CD4-positive, alpha-beta T cell treated with Interleukin-12 subunit alpha and Interleukin-12 subunit beta, for 1 hour (primary cell): ENCODE results near the gene FAM151A.
"Not testable (repeated sequence)": the region's sequence is repeated elsewhere in the genome, so short reads cannot be mapped to it uniquely, and the experiment has no call there.

ENCODE experiments used
- DNase-seq: peaks from one replicate; pipeline ENCODE4 v3.0.0-alpha.2; 2020

FAM151A gene

DNA sequence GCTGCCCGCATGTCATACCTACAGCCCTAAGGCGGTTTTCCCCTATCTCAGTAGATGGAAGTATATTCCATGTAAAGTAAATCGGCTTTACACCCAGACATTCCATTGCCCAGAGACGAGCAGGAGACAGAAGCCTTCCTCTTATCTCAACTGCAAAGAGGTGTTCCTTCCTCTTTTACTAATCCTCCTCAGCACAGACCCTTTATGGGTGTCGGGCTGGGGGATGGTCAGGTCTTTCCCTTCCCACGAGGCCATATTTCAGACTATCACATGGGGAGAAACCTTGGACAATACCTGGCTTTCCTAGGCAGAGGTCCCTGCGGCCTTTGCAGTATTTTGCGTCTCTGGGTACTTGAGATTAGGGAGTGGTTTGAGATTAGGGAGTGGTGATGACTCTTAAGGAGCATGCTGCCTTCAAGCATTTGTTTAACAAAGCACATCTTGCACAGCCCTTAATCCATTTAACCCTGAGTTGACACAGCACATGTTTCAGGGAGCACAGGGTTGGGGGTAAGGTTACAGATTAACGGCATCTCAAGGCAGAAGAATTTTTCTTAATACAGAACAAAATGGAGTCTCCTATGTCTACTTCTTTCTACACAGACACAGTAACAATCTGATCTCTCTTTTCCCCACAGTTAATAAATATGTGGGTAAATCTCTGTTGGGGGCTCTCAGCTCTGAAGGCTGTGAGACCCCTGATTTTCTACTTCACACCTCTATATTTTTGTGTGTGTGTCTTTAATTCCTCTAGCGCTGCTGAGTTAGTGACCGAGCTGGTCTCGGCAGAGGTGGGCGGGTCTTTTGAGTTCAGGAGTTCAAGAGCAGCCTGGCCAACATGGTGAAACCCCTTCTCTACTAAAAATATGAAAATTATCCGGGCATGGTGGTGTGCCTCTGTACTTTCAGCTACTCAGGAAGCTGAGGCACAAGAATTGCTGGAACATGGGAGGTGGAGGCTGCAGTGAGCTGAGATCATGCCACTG, 13.4 kb upstream of the FAM151A start:
- not testable (repeated sequence) for DNase-seq

GRCh38 chr1:54635804-54636203, 12.5 kb upstream of the FAM151A start:
- not testable (repeated sequence) for DNase-seq

DNA sequence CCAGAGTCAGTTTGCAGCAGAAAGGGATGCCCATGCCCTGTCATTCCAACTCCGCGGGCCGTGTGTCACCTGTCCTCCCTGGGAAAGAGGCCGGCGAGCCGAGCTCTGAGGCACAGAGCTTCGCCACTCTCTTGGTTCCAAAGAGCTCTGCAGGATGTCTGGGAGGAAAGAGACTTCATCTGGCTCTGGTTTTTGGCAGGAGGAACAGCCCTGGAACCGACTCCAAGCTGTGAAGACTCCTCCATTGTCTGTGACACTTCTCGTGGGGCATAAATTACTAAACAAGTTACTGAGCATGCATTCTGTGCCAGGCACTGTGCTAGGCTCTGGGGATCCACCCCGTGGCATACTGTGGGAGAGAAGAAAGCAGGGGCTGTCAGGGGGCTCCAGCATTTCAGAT, 3.9 kb upstream of the FAM151A start:
- DNase-seq: no peak

DNA sequence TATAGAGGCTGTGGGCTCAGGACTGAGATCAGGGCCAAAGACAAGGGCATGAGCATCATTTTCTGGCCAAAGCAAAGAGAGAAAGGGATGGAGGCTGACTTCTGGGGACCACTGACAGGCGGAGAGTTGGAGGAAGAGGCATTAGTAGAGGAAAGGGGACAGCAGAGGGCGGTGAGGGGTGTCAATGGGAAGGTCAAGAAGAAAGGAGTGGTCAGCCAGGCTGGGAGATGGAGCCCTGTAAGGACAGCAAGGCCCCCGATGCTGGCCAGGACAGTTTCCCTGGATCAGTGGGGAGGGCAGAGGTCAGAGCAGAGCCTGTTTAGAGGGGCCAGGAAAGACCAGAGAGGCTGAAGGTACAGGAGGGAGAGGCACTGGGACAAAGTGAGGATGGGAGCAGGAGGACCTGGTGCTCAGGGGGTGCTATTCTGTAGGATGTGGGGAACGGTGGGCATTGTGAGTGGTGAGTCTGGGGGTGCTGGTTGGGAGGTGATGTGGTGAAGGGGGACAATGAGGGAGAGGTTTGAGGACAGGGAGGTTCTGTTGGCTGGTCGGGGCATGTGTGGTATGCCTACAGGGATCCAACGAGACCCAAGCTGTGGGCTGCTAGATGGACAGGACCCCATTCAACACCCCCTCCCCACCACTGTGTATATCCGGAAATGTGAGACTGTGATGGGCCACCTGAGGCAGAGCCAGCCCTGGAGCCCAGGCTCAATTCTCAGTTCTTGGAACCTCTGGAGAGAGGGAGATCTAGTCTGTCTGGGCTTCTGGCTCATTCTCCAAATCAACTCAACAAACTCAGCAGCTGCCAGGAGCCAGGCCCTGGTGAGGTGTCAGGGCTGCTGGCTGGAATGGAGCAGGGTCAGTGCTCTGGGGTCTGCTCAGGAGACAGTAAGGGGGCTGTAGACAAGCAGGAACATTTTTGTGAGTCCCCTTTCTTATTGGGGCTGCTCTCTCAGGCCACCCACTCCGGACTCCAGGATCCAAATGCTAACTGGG, 1.4 kb upstream of the FAM151A start:
- DNase-seq: no peak

DNA sequence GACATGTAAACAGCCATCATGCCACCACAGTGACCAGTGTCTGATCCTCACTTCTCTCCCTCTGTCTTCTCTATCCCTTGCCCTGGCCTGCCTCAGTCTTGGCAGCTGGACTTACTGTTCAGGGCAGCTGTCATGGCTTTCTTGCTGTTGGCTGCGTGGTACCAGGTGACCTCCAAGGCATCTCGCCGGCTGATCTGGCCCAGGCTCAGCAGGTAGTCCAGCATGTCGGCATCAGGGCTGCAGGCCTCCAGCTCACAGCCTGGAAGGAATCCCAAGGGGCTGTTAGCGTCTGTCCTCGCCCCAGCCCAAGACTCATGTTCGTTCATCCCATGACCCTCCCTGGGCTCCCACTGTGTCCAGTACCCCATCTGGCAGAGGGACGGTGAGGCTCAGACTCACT, 3.6 kb downstream of the FAM151A start:
- DNase-seq: no peak

DNA sequence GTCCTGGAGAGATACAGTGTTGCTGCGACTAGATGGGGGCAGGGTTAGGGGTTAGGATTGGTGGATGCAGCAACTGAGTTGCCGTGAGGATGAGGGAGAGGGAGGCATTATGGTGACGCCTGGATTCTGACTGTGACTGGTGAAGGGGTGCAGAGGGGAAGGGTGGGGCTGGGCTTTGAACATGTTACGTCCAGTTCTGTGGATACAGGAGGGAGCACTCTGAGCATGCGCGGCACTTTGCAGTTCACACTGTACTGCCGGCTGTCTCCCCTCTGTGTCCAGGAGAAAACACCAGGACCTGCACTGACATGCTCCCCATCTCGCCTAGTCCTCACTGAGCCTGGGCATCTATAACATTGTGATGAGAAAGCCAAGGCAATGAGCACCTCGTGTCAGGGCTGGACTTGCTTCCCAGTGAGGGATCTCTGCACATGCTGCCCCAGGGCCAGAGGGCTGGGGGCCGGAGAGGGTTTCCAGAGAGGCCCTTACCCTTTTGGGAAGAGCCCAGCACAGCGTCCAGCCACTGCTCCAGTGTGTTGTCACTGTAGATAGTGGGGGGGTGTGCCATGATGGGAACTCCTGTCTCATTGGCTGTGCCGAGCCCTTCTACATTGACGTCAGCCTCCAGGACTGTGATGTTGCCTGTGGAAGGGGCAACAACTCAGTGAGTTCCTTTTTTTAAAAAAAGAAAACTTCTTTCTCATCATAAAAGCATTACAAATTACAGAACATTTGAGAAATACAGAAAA, 7.6 kb downstream of the FAM151A start:
- no peak for DNase-seq

- DNase-seq: no peak
Observed at GRCh38 chr1:54614563-54614962, 8.8 kb downstream of the FAM151A start.

- DNase-seq: no peak
Observed at GRCh38 chr1:54614024-54614423, 9.3 kb downstream of the FAM151A start.

GRCh38 chr1:54611621-54612020, 11.7 kb downstream of the FAM151A start:
- DNase-seq: no peak

GRCh38 chr1:54610601-54611580, 12.4 kb downstream of the FAM151A start:
- DNase-seq: no peak

GRCh38 chr1:54610048-54610447, 13.3 kb downstream of the FAM151A start:
- DNase-seq: no peak

DNA sequence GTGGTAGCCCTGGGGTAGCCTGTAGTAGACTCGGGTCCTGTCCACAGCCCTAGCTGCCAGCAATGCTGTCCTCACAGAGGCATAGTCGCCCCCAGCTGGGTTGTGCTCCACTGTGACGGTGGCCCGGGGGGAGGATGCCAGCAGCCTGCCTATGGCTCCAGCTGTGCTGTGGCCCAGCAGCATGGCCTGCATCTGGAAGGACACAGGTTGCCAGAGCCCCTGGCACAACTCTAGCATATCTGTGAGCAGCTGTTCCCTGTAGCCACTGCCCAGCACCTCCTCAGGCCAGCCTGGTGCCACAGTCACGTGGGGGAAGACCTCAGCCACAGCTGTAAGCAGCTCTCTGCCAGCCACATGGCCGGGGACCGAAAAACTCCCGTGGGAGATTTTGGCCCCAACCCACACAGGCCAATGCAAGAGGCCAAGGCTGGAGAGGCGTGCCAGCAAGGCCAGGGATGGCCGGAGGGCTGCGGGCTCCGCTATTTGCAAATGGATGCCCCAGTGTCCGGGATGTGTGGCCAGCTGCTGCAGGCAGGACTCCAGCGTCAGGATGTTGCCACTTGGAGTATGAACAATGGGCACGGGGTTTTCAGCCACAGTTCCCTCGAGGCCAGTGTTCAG, 13.9 kb downstream of the FAM151A start:
- DNase-seq: no peak

- DNase-seq: no peak
Observed at GRCh38 chr1:54608566-54609230, 14.6 kb downstream of the FAM151A start.

DNA sequence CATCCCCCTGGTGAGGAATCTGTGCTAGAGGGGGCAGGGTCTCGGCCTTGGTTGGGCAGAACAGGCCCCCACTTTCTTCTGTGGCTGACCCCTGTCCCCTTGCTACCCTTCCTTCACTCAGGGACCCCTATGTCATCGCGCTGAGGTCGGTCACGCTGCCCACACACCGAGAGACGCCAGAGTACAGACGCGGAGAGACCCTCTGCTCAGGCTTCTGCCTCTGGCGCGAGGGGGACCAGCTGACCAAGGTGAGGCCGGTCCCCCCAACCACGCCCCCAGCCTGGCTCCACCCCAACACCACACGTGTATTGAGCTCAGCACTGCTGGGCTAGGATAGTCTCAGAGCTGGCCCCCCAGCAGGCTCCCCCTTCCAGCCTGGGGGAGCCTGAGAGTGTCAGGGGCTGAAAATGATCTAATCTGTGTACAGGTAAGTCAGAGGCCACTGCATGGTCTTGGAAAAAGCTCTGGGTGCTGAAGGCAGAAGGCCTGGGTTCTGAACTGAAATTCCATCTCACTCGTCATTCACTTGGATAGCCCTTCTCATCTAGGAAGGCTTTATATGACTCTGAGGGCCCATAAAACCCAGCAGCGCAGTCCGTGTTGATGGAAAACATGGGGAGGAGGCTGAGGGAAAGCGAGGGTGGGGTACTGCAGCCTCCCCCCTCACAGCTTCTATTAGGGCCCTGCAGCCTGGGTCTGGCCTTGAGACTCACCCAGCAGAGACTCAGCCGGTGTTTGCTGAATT, 15.3 kb downstream of the FAM151A start:
- no peak for DNase-seq

- no peak for DNase-seq
Observed at GRCh38 chr1:54606990-54607325, 16.4 kb downstream of the FAM151A start.

DNA sequence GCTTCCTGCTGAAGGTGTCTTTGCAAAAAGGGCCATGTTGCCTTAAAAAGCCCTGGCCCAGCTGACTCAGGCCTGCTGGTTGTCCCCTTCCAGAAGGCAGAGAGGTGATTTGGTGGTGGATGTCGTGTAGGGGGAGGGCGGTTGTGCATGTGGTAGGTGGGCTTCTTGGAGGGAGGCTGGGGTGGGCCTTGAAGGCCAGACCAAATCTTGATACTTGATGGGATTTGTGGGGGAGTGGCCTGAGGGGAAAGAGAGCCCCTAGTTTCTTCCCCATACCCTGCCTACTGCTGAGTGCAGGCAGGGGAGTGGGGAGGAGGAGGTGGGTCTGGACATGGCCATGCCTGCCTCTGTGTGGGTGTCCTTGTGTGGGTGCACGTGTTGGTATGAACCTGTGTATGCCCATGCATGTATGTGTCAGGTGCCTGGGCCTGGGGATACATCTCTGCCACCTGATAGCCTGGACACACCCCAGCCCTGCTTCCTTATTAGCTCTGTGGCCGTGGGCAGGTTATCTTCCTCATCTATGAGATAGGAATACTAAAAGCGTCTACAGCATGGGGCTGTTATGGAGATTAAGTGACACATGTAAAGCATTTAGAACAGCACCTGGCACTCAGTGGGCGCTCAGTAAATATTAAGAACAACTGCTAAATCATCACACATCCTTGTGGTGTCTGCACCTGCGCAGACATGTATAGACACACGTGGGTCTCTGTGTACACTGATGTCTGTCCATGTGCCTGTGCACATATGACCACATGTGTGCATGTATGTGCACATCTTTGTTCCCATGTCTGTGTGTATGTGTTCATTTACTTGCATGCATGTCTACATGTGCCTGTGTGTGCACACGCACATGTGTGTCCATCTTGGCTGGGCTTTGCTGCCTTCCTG, 17.0 kb downstream of the FAM151A start:
- no peak for DNase-seq

GRCh38 chr1:54604572-54605370, 18.6 kb downstream of the FAM151A start:
- peak; percentile 20 for DNase-seq

DNA sequence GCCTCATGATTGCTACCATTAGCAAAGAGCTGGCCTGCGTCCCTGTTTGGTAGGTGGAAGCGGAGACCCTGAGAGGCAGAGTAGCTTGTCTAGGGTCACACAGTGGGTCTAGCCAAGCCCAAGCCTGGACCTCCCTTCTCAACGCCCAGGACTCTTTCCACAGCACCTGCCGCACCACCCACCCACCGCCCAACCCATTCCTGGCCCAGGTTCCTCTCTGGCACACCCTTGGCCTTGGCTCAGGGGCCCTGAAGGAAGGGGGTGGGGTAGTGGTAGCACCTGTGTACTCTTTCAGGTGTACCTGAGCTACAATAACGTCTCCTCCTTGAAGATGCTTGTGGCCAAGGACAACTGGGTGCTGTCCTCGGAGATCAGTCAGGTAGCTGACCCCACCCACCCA, 19.3 kb downstream of the FAM151A start:
- DNase-seq: no peak
